ENCODE data around the gene SPDYE6. TPM values are rescaled to one million over a fixed set of nuclear protein-coding genes. Genes with fewer than 3 reads are reported as not detected.
"Not testable (repeated sequence)": the region's sequence is repeated elsewhere in the genome, so short reads cannot be mapped to it uniquely, and the experiment has no call there.

SPDYE6 gene
- polyA plus RNA-seq, 1 donor from 2014 or later = not detected

GRCh38 chr7:102330666-102331460 lies 25.4 kb downstream of the SPDYE6 start:
- not testable (repeated sequence) for H3K9me2 ChIP-seq (ENCODE audit: insufficient read depth, low read length); H3K4me3 ChIP-seq (ENCODE audit: low read length); H3K36me3 ChIP-seq (ENCODE audit: insufficient read depth, low read length); H4K20me1 ChIP-seq (ENCODE audit: insufficient read depth); H3K27ac ChIP-seq (ENCODE audit: low read length); H3K79me2 ChIP-seq (replicated peaks; ENCODE audit: insufficient read depth, low read length); H3K27me3 ChIP-seq (ENCODE audit: insufficient read depth, low read depth, low read length); H2AFZ ChIP-seq (ENCODE audit: low read depth, low read length); H3K9me3 ChIP-seq (ENCODE audit: low read length); H3K9ac ChIP-seq (ENCODE audit: low read length); H3F3A ChIP-seq (ENCODE audit: insufficient read depth, low read length, poor library complexity, severe bottlenecking); H3K4me2 ChIP-seq (ENCODE audit: low read length)

GRCh38 chr7:102329366-102329765 lies 26.9 kb downstream of the SPDYE6 start:
- not testable (repeated sequence) for H3K4me3 ChIP-seq (ENCODE audit: low read length); H3K79me2 ChIP-seq (replicated peaks; ENCODE audit: insufficient read depth, low read length); H2AFZ ChIP-seq (ENCODE audit: low read depth, low read length); H3K9ac ChIP-seq (ENCODE audit: low read length); H3K9me2 ChIP-seq (ENCODE audit: insufficient read depth, low read length); H3K36me3 ChIP-seq (ENCODE audit: insufficient read depth, low read length); H3K9me3 ChIP-seq (ENCODE audit: low read length); H4K20me1 ChIP-seq (ENCODE audit: insufficient read depth); H3K27me3 ChIP-seq (ENCODE audit: insufficient read depth, low read depth, low read length); H3K4me2 ChIP-seq (ENCODE audit: low read length); H3F3A ChIP-seq (ENCODE audit: insufficient read depth, low read length, poor library complexity, severe bottlenecking); H3K27ac ChIP-seq (ENCODE audit: low read length)

DNA sequence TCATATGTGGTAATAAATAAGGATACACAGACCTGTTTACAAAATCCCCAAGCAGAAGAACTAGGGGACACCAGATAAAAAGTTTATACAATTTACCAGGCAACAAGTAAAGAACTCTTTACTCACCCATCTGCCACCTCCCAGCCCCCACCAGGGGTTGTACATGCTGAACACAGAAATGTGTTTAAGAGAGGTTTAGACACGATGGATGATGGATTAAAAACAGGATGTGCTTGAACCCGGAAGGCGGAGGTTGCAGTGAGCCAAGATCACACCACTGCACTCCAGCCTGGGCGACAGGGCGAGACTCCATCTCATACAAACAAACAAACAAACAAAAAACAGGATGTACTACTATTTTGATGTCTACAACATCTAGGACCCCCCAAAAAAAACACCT lies 27.4 kb downstream of the SPDYE6 start:
- H3K9ac ChIP-seq (ENCODE audit: low read length); H3K79me2 ChIP-seq (replicated peaks; ENCODE audit: insufficient read depth, low read length); H3K36me3 ChIP-seq (ENCODE audit: insufficient read depth, low read length); H2AFZ ChIP-seq (ENCODE audit: low read depth, low read length); H3K27me3 ChIP-seq (ENCODE audit: insufficient read depth, low read depth, low read length); H3K27ac ChIP-seq (ENCODE audit: low read length); H3K9me2 ChIP-seq (ENCODE audit: insufficient read depth, low read length); H4K20me1 ChIP-seq (ENCODE audit: insufficient read depth); H3K4me3 ChIP-seq (ENCODE audit: low read length); H3F3A ChIP-seq (ENCODE audit: insufficient read depth, low read length, poor library complexity, severe bottlenecking); H3K9me3 ChIP-seq (ENCODE audit: low read length); H3K4me2 ChIP-seq (ENCODE audit: low read length): not testable (repeated sequence)

- not testable (repeated sequence) for H3K36me3 ChIP-seq (ENCODE audit: insufficient read depth, low read length); H3K79me2 ChIP-seq (replicated peaks; ENCODE audit: insufficient read depth, low read length); H3K27ac ChIP-seq (ENCODE audit: low read length); H3K9me2 ChIP-seq (ENCODE audit: insufficient read depth, low read length); H3K9ac ChIP-seq (ENCODE audit: low read length); H4K20me1 ChIP-seq (ENCODE audit: insufficient read depth); H3K4me3 ChIP-seq (ENCODE audit: low read length); H3F3A ChIP-seq (ENCODE audit: insufficient read depth, low read length, poor library complexity, severe bottlenecking); H3K4me2 ChIP-seq (ENCODE audit: low read length); H2AFZ ChIP-seq (ENCODE audit: low read depth, low read length); H3K27me3 ChIP-seq (ENCODE audit: insufficient read depth, low read depth, low read length); H3K9me3 ChIP-seq (ENCODE audit: low read length)
Measured at GRCh38 chr7:102327183-102327582, 29.1 kb downstream of the SPDYE6 start.

GRCh38 chr7:102326157-102326889 lies 29.9 kb downstream of the SPDYE6 start:
- no peaks in the 10 kb centered on the region for H3F3A ChIP-seq (ENCODE audit: insufficient read depth, low read length, poor library complexity, severe bottlenecking)
- H3K4me2 ChIP-seq (ENCODE audit: low read length) = no peak overlapping the region
- H3K9me3 ChIP-seq (ENCODE audit: low read length) = no peaks in the 10 kb centered on the region
- no peaks in the 10 kb centered on the region for H3K79me2 ChIP-seq (replicated peaks; ENCODE audit: insufficient read depth, low read length)
- H3K9ac ChIP-seq (ENCODE audit: low read length) = no peak overlapping the region
- no peak overlapping the region for H2AFZ ChIP-seq (ENCODE audit: low read depth, low read length)
- no peak overlapping the region for H3K4me3 ChIP-seq (ENCODE audit: low read length)
- H3K27ac ChIP-seq (ENCODE audit: low read length) = no peak overlapping the region
- no peaks in the 10 kb centered on the region for H3K27me3 ChIP-seq (ENCODE audit: insufficient read depth, low read depth, low read length)
- H3K9me2 ChIP-seq (ENCODE audit: insufficient read depth, low read length) = no peaks in the 10 kb centered on the region
- no peaks in the 10 kb centered on the region for H4K20me1 ChIP-seq (ENCODE audit: insufficient read depth)
- no peaks in the 10 kb centered on the region for H3K36me3 ChIP-seq (ENCODE audit: insufficient read depth, low read length)
- no peak for TF ChIP-seq CTCF (IDR thresholded peaks at IDR 0.05; ENCODE audit: poor library complexity, severe bottlenecking)
- TF ChIP-seq TAF1 (IDR thresholded peaks at IDR 0.05; ENCODE audit: low read depth) = no peak
- TF ChIP-seq MXI1 (conservative IDR thresholded peaks at IDR 0.05; ENCODE audit: poor library complexity, severe bottlenecking) = no peak
- no peak for TF ChIP-seq EZH2 (IDR thresholded peaks at IDR 0.05; ENCODE audit: borderline replicate concordance, insufficient read depth, low read length, poor library complexity, severe bottlenecking)
- no peak for TF ChIP-seq EP300 (conservative IDR thresholded peaks at IDR 0.05; ENCODE audit: poor library complexity, severe bottlenecking)
- TF ChIP-seq SMC3 (conservative IDR thresholded peaks at IDR 0.05; ENCODE audit: poor library complexity) = no peak
- no peak for TF ChIP-seq RAD21 (conservative IDR thresholded peaks at IDR 0.05)
- no peak for TF ChIP-seq REST (IDR thresholded peaks at IDR 0.05; ENCODE audit: borderline replicate concordance)

Data from neural cell (in vitro differentiated cells).